Psoas muscle (tissue), 8 donors: ENCODE results near the gene MYPN. TPM values are rescaled to one million over a fixed set of nuclear protein-coding genes. Genes with fewer than 3 reads are reported as not detected.
"Not testable (repeated sequence)": the region's sequence is repeated elsewhere in the genome, so short reads cannot be mapped to it uniquely, and the experiment has no call there.

ENCODE experiments used
- ATAC-seq, 4 donors: fragments of 200-7000 bp; cut with Tn5 transposase; one replicate each; pipeline ENCODE4 v1.9.1; 2020; ENCODE audit warnings: moderate library complexity in 3 of 4, mild to moderate bottlenecking in 2 of 4
- DNase-seq, 2 donors: peaks; one replicate each; pipeline ENCODE4 v3.0.0-alpha.2; 2020
- H3K27ac ChIP-seq: fragments of 200-600 bp; one replicate; pipeline ENCODE4 v1.8.0; 2022
- H3K27me3 ChIP-seq, 3 donors: fragments of 200-600 bp in 1 of 3; one replicate each; pipeline versions ENCODE4 v1.6.1 to v1.8.0; 2013 to 2022; ENCODE audit warnings: low read length in 2 of 3, mild to moderate bottlenecking in 2 of 3, moderate library complexity in 1 of 3; ENCODE audit not compliant: insufficient read depth in 3 of 3
- H3K36me3 ChIP-seq, 2 donors: fragments of 200-600 bp in 1 of 2; one replicate each; pipeline versions ENCODE4 v1.6.1 to v1.8.0; 2013 to 2022; ENCODE audit warnings: low read depth in 1 of 2, mild to moderate bottlenecking in 1 of 2, moderate library complexity in 1 of 2; ENCODE audit not compliant: insufficient read depth in 1 of 2
- H3K4me1 ChIP-seq: fragments of 200-600 bp; one replicate; pipeline ENCODE4 v1.8.0; 2022
- H3K4me3 ChIP-seq: fragments of 200-600 bp; one replicate; pipeline ENCODE4 v1.8.0; 2022; ENCODE audit warnings: mild to moderate bottlenecking
- H3K9me3 ChIP-seq: fragments of 200-600 bp; one replicate; pipeline ENCODE4 v1.8.0; 2022
- WGBS, 3 donors: extraction: QIAGEN DNeasy Blood & Tissue Kit; methylation state at CpG; one replicate each; pipeline versions ENCODE4 v1.1.6 to v1.1.7; 2013; 5-methylcytosine and 5-hydroxymethylcytosine counted together
- intact Hi-C, 2 donors: fragments of 100-400 bp; cut with DNase I; formaldehyde crosslinking; loops; one replicate each; pipeline versions ENCODE4 v1.11.0 to v1.14.2; 2022
- polyA plus RNA-seq, 3 donors: library from polyadenylated mRNA; stranded (reverse); fragments of 200-250 nt; gene quantifications; one replicate each; pipeline ENCODE4 v1.2.3, GENCODE V29; 2013
- total RNA-seq, 4 donors: library from RNA; stranded (reverse); fragmentation: NEBNext Ultra II Directional in 2 of 4; extraction: Animal tissue kit (Norgen Biotek cat#: 25700) in 2 of 4; gene quantifications; one replicate each; pipeline versions ENCODE4 v1.2.1 to v1.2.4, GENCODE V29; 2021 to 2023
- TF ChIP-seq, protein P1 (sequence below): fragments of 200-600 bp; IDR thresholded peaks from one replicate; pipeline ENCODE4 v1.8.0; 2022; ENCODE audit warnings: antibody characterized with exemption
- donor health status: healthy with polysubstance abuse.
- donor health status: DM: no; HTN: no; CAD: no; lungs with moderate emphysema.
- donor health status: Bipolar disorder and iron deficiency.
- donor health status: healthy.
- donor health status: DM: yes; HTN: yes; CAD: no.
- donor health status: DM: no; HTN: no; CAD: no.
- donor health status: DM: no; HTN: no; CAD: no.
- donor health status: DM: yes; HTN: yes; CAD: no.

MYPN gene
- total and polyA plus RNA-seq, 7 donors = 24.3 to 376 (median 216) TPM

DNA sequence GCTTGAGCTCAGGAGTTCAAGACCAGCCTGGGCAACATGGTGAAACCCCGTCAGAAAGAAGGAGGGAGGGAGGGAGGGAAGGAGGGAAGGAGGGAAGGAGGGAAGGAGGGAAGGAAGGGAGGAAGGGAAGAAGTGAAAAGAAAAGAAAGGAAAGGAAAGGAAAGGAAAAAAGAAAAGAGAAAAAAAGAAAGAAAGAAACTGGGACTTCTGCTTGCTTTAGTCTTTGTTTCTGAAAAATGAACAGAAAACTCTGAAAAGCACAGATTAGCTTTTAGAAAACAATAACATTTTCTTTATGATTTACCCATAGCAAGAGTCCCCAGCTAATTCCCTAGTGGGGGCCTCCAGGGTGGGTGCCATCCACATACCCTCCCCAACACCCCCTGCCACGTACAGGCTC is 75.8 kb downstream of the MYPN start:
- Histone ChIP-seq H3K4me3 (no peak overlapping the region), H3K4me1 (no peaks in the 10 kb centered on the region), H3K27me3 (no peaks in the 10 kb centered on the region), H3K9me3 (no peaks in the 10 kb centered on the region), H3K27ac (peak overlapping the region; percentile 2), H3K36me3 (peaks cover 2 to 72% of the 10 kb centered on the region in 2 donors)
- 65 to 74% (median 68%) methylated on average over 2 of the region's 2 CpGs for WGBS, 3 donors
- intact Hi-C loops = no loop called here
- ATAC-seq = no peak
- no peak for DNase-seq
- TF ChIP-seq, protein P1, sequence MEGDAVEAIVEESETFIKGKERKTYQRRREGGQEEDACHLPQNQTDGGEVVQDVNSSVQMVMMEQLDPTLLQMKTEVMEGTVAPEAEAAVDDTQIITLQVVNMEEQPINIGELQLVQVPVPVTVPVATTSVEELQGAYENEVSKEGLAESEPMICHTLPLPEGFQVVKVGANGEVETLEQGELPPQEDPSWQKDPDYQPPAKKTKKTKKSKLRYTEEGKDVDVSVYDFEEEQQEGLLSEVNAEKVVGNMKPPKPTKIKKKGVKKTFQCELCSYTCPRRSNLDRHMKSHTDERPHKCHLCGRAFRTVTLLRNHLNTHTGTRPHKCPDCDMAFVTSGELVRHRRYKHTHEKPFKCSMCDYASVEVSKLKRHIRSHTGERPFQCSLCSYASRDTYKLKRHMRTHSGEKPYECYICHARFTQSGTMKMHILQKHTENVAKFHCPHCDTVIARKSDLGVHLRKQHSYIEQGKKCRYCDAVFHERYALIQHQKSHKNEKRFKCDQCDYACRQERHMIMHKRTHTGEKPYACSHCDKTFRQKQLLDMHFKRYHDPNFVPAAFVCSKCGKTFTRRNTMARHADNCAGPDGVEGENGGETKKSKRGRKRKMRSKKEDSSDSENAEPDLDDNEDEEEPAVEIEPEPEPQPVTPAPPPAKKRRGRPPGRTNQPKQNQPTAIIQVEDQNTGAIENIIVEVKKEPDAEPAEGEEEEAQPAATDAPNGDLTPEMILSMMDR = no peak

GRCh38 chr10:68188835-68189234 is 79.5 kb downstream of the MYPN start:
- Histone ChIP-seq H3K4me1 (peaks cover 9% of the 10 kb centered on the region), H3K9me3 (no peaks in the 10 kb centered on the region), H3K27ac (no peak overlapping the region), H3K27me3 (no peaks in the 10 kb centered on the region), H3K4me3 (no peak overlapping the region), H3K36me3 (peaks cover 2 to 64% of the 10 kb centered on the region in 2 donors)
- DNase-seq (no peak), ATAC-seq (no peak)
- TF ChIP-seq, protein P1 = no peak
- intact Hi-C loops = no loop called here
- 76 to 87% (median 84%) methylated on average over 6 of the region's 6 CpGs for WGBS, 3 donors

DNA sequence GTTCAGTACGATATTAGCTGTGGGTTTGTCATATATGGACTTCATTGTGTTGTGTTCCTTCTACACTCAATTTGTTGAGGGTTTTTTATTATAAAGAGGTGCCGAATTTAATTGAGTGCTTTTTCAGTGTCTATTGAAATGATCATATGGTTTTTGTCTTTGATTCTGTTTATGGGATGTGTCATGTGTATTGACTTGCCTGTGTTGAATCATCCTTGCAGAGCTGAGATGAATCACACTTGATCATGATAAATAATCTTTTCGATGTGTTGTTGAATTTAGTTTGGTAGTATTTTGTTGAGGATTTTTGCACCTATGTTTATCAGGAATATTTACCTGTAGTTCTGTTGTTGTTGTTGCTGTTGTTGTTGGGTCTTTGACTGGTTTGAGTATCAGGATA is 82.8 kb downstream of the MYPN start:
- intact Hi-C loops = no loop called here
- no peaks in the 10 kb centered on the region for H3K27me3 ChIP-seq
- H3K36me3 ChIP-seq = peaks cover 6 to 82% of the 10 kb centered on the region in 2 donors
- ATAC-seq (peak in 1 of 4 donors; percentile 30), DNase-seq (no peak)
- no peaks in the 10 kb centered on the region for H3K9me3 ChIP-seq
- peaks cover 17% of the 10 kb centered on the region for H3K4me1 ChIP-seq
- WGBS, 3 donors = 81 to 91% (median 88%) methylated on average over 3 of the region's 3 CpGs
- TF ChIP-seq, protein P1 = no peak
- H3K27ac ChIP-seq = peak overlapping the region; percentile 67
- no peak overlapping the region for H3K4me3 ChIP-seq

- intact Hi-C loops = no loop called here
- H3K27ac ChIP-seq = peak overlapping the region; percentile 67
- no peaks in the 10 kb centered on the region for H3K27me3 ChIP-seq
- no peak for DNase-seq
- no peaks in the 10 kb centered on the region for H3K9me3 ChIP-seq
- TF ChIP-seq, protein P1 = no peak
- H3K4me3 ChIP-seq = no peak overlapping the region
- WGBS, 3 donors = 76 to 87% (median 82%) methylated on average over 6 of the region's 6 CpGs
- peaks cover 17% of the 10 kb centered on the region for H3K4me1 ChIP-seq
- H3K36me3 ChIP-seq = peaks cover 4 to 82% of the 10 kb centered on the region in 2 donors
- ATAC-seq = no peak
These were observed 85.0 kb downstream of the MYPN start for GRCh38 chr10:68194290-68194689.

GRCh38 chr10:68195776-68196175 is 86.5 kb downstream of the MYPN start:
- DNase-seq, H3K27me3 ChIP-seq, ATAC-seq, H3K4me3 ChIP-seq, intact Hi-C loops, H3K9me3 ChIP-seq, H3K27ac ChIP-seq: not testable (repeated sequence)
- H3K36me3 ChIP-seq = peaks cover 4 to 82% of the 10 kb centered on the region in 2 donors
- 74 to 93% (median 76%) methylated on average over 2 of the region's 2 CpGs for WGBS, 3 donors
- H3K4me1 ChIP-seq = peaks cover 17% of the 10 kb centered on the region
